Stomach (tissue), 9 donors: ENCODE data around the gene KCTD13. TPM values are rescaled to one million over a fixed set of nuclear protein-coding genes. Genes with fewer than 3 reads are reported as not detected.

Source experiments
- DNase-seq, 2 donors: peaks; one replicate each; pipeline versions ENCODE4 v3.0.0 to v3.0.0-alpha.2; 2013 to 2019
- H3K27ac ChIP-seq, 5 donors: fragments of 200-600 bp in 4 of 5; sonication (generic) in 4 of 5; one replicate each; pipeline ENCODE4 v1.5.1; 2013 to 2019; ENCODE audit warnings: mild to moderate bottlenecking in 1 of 5, moderate library complexity in 1 of 5
- H3K27me3 ChIP-seq, 3 donors: fragments of 200-600 bp; sonication (generic); one replicate each; pipeline ENCODE4 v1.5.1; 2017 to 2019; ENCODE audit warnings: mixed run types in 1 of 3
- H3K36me3 ChIP-seq, 4 donors: fragments of 200-600 bp; sonication (generic); 1 replicate in 3 of 4; 2 replicates in 1 of 4; pipeline ENCODE4 v1.5.1; 2016 to 2019
- H3K4me1 ChIP-seq, 4 donors: fragments of 200-600 bp; sonication (generic); one replicate each; pipeline ENCODE4 v1.5.1; 2016 to 2019
- H3K4me3 ChIP-seq, 4 donors: fragments of 200-600 bp; sonication (generic) in 3 of 4; one replicate each; pipeline ENCODE4 v1.5.1; 2016 to 2019; ENCODE audit warnings: mild to moderate bottlenecking in 1 of 4
- H3K9me3 ChIP-seq, 4 donors: fragments of 200-600 bp; sonication (generic); one replicate each; pipeline ENCODE4 v1.5.1; 2016 to 2019
- CTCF ChIP-seq, 7 experiments: fragments of 450-650 bp in 4 of 7; fragments of 200-600 bp in 3 of 7; sonication (generic) in 3 of 7; IDR thresholded peaks; one replicate each; pipeline ENCODE4 v1.5.1; 2016 to 2019; ENCODE audit warnings: antibody characterized with exemption in 7 of 7, control low read depth in 2 of 7, mild to moderate bottlenecking in 1 of 7
- EP300 ChIP-seq: sonication (generic); formaldehyde crosslinking; IDR thresholded peaks from one replicate; pipeline ENCODE4 v1.6.1; 2017; ENCODE audit warnings: antibody characterized with exemption
- POLR2A ChIP-seq, 4 donors: fragments of 450-650 bp; IDR thresholded peaks; one replicate each; pipeline ENCODE4 v1.6.1; 2016; ENCODE audit warnings: antibody characterized with exemption in 4 of 4, control low read depth in 2 of 4, mild to moderate bottlenecking in 1 of 4, moderate library complexity in 1 of 4
- POLR2AphosphoS5 ChIP-seq, 3 donors: sonication (generic); formaldehyde crosslinking; IDR thresholded peaks; one replicate each; pipeline ENCODE4 v1.6.1; 2016; ENCODE audit warnings: antibody characterized with exemption in 3 of 3
- WGBS, 5 donors: extraction: QIAGEN DNeasy Blood & Tissue Kit in 3 of 5; methylation state at CpG; one replicate each; pipeline versions ENCODE4 v1.1.5 to v1.1.7; 2013 to 2018; 5-methylcytosine and 5-hydroxymethylcytosine counted together
- intact Hi-C: fragments of 100-400 bp; cut with DNase I; formaldehyde crosslinking; loops from one replicate; pipeline ENCODE4 v1.15.1; 2023; ENCODE audit warnings: low total_unique reads
- polyA plus RNA-seq, 3 donors: library from polyadenylated mRNA; stranded (reverse); fragments of 200-250 nt; gene quantifications; one replicate each; pipeline ENCODE4 v1.2.3, GENCODE V29; 2013
- total RNA-seq, 5 donors: library from RNA; depleted of rRNA; stranded (reverse); fragments of >200 nt; gene quantifications; one replicate each; pipeline versions ENCODE4 v1.1.0 to v1.2.3, GENCODE V29; 2014 to 2016
- donor health status: healthy with polysubstance abuse.
- donor health status: Bipolar disorder and iron deficiency.
- donor health status: healthy.

Gene KCTD13
- total and polyA plus RNA-seq, 8 donors, result 6.3 to 182 (median 22.1) TPM

DNA sequence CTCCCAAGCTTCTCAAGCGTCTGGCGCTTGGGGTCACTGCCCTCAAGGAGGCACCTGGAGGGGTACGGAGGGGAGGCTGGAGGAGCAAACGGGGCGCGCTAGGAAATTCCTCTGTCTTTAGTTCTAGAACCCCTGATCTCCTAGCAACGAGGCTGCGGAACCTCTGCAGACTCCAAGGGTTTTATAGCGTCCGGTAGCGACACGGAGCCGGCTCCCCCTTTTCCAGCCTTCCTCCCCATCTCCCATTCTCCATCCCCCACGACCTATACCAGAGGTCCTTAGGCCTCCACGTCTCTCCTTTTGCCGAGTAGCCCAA is 62.4 kb downstream of the KCTD13 start:
- intact Hi-C loops, result loop anchor here (10.0 kb wide), 1 partner anchor 161 kb away; the partner anchor contains the start of gene C16orf92
- no peak for TF ChIP-seq CTCF (IDR thresholded peaks at IDR 0.05)
- no peak for TF ChIP-seq EP300
- TF ChIP-seq POLR2AphosphoS5 (IDR thresholded peaks at IDR 0.05), result no peak
- no peak for TF ChIP-seq POLR2A (IDR thresholded peaks at IDR 0.05)
- Histone ChIP-seq H3K4me3 (peak overlapping the region; percentile 94 to 99 (median 98)), H3K36me3 (peaks cover 20 to 28% (median 26%) of the 10 kb centered on the region in 4 donors), H3K9me3 (no peaks in the 10 kb centered on the region), H3K4me1 (peaks cover 15 to 42% (median 34%) of the 10 kb centered on the region in 4 donors), H3K27ac (peak overlapping the region; percentile 85 to 96 (median 92)), H3K27me3 (no peaks in the 10 kb centered on the region)
- WGBS, 5 donors, result 33 to 52% (median 36%) methylated on average over 11 to 16 of the region's 16 CpGs
- DNase-seq, result no peak

DNA sequence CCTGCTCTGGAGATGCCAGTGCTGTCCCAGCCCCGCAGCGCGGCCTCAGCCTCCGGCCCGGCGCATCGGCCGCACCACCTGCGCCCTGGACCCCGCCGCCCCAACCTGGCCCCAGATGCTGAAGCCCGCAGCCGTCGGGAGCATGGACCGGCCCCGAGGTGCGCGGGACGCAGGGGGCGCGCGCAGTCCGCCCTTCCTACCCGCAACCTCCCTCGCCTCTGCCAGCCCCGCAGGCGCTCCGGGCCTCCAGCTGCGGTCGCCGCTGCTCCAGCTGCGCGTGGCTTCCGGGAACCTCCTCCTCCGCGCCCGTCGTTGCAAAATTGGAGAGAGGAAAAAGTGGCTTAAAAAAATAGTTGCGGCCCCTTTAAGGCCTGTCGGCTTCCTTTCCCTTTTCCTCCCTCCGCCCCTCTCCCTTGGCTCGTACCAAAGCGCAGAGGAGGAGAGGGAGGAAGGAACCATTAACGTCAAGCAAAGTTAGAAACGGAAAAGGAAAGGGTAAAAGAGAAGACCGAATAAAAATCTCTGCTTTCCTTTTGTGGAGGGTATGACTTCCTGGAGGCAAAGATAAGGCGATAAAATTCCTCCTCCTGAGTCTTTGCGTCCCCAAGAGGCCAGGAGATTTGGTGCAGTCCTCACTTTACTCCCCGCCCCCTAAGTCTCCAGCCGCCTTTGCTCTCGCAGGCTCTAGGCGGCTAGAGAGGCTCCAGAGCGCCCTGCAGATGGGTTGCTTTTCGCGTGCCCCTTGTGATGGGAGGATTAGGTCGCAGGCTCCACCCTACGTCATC is 63.0 kb downstream of the KCTD13 start, which contains the start of gene CDIPT:
TSS of gene CDIPT (minus strand) at position 343 of the 785 bp plus-strand sequence. CDS start 369 bp downstream, outside the sequence.
- peaks cover 23 to 34% (median 31%) of the 10 kb centered on the region in 4 donors for H3K36me3 ChIP-seq
- peak; percentile 94 to 99 for DNase-seq
- 0 to 1% (median 0%) methylated on average over 35 to 57 of the region's 57 CpGs for WGBS, 5 donors
- H3K4me3 ChIP-seq, result peak within 1 kb of the TSS; percentile 94 to 99 (median 98)
- H3K9me3 ChIP-seq, result no peaks in the 10 kb centered on the region
- H3K4me1 ChIP-seq, result peaks cover 15 to 46% (median 37%) of the 10 kb centered on the region in 4 donors
- TF ChIP-seq POLR2AphosphoS5 (IDR thresholded peaks at IDR 0.05) (peak; percentile 79 to 96 (median 84)), CTCF (IDR thresholded peaks at IDR 0.05) (peak in 5 of 7 experiments; percentile 45 to 76 (median 52)), POLR2A (IDR thresholded peaks at IDR 0.05) (no peak), EP300 (no peak)
- peak within 1 kb of the TSS; percentile 85 to 96 (median 92) for H3K27ac ChIP-seq
- intact Hi-C loops, result loop anchor here (10.0 kb wide), 1 partner anchor 162 kb away; the partner anchor contains the start of gene C16orf92
- H3K27me3 ChIP-seq, result no peaks in the 10 kb centered on the region

GRCh38 chr16:29862383-29862883 is 63.6 kb downstream of the KCTD13 start:
- peak overlapping the region; percentile 85 to 96 (median 92) for H3K27ac ChIP-seq
- peaks cover 15 to 46% (median 37%) of the 10 kb centered on the region in 4 donors for H3K4me1 ChIP-seq
- no peaks in the 10 kb centered on the region for H3K27me3 ChIP-seq
- TF ChIP-seq POLR2AphosphoS5 (IDR thresholded peaks at IDR 0.05) (no peak), CTCF (IDR thresholded peaks at IDR 0.05) (peak in 1 of 7 experiments; percentile 6)
- H3K36me3 ChIP-seq, result peaks cover 23 to 38% (median 31%) of the 10 kb centered on the region in 4 donors
- no peaks in the 10 kb centered on the region for H3K9me3 ChIP-seq
- DNase-seq, result peak; percentile 34 to 62
- 1 to 2% (median 2%) methylated on average over 14 to 27 of the region's 27 CpGs for WGBS, 5 donors
- intact Hi-C loops, result loop anchor here (10.0 kb wide), 1 partner anchor 162 kb away; the partner anchor contains the start of gene C16orf92
- H3K4me3 ChIP-seq, result peak overlapping the region; percentile 94 to 99 (median 98)

- TF ChIP-seq POLR2AphosphoS5 (IDR thresholded peaks at IDR 0.05) (peak in 1 of 3 donors; percentile 11), CTCF (IDR thresholded peaks at IDR 0.05) (no peak), EP300 (no peak), POLR2A (IDR thresholded peaks at IDR 0.05) (no peak)
- peak overlapping the region in 1 of 4 donors; percentile 99 for H3K4me3 ChIP-seq
- H3K27ac ChIP-seq, result peak overlapping the region in 2 of 5 donors; percentile 1 to 16
- intact Hi-C loops, result loop anchor here (10.0 kb wide), 1 partner anchor 165 kb away; the partner anchor contains the start of gene C16orf92
- 47 to 76% (median 59%) methylated on average over 7 to 9 of the region's 9 CpGs for WGBS, 5 donors
- H3K4me1 ChIP-seq, result peaks cover 18 to 66% (median 53%) of the 10 kb centered on the region in 4 donors
- peaks cover 23 to 38% (median 31%) of the 10 kb centered on the region in 4 donors for H3K36me3 ChIP-seq
- H3K9me3 ChIP-seq, result no peaks in the 10 kb centered on the region
- no peaks in the 10 kb centered on the region for H3K27me3 ChIP-seq
- peak in 1 of 2 donors; percentile 32 for DNase-seq
These were observed 65.8 kb downstream of the KCTD13 start for GRCh38 chr16:29860218-29860617.
